Stimulated activated CD8-positive, alpha-beta memory T cell treated with anti-CD3 and anti-CD28 coated beads, Interleukin-2, amount 100 ng/mL, for 48 hours (primary cell): ENCODE results near the gene EXOC3L1.

Source experiments
- DNase-seq, 2 donors: peaks; one replicate each; pipeline ENCODE4 v3.0.0-alpha.2; 2020; ENCODE audit warnings: low read depth in 2 of 2

EXOC3L1 gene

DNA sequence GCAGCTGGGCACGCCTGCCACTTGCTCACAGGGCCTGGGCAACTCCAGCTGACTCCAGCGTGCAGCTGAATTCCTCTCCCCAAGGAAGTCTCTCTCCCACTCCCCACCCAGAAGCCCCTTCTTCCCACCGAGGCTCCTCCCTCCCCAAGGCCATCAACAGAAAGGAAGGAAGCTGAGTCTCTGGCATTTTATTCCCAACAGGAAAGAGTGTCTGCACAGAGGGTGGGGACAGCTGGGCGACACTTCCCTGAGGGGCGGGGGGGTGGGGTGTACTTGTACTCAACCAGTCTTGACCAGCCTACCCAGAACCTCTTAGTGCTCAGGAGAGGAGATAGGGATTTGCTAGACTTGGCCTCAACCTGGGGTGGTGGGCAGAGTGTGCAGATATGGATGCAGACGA, at the start of gene EXOC3L1:
Gene EXOC3L1 (minus strand): TSS at position 96 of the 400 bp plus-strand sequence. CDS start 460 bp downstream, outside the sequence.
- DNase-seq: no peak

DNA sequence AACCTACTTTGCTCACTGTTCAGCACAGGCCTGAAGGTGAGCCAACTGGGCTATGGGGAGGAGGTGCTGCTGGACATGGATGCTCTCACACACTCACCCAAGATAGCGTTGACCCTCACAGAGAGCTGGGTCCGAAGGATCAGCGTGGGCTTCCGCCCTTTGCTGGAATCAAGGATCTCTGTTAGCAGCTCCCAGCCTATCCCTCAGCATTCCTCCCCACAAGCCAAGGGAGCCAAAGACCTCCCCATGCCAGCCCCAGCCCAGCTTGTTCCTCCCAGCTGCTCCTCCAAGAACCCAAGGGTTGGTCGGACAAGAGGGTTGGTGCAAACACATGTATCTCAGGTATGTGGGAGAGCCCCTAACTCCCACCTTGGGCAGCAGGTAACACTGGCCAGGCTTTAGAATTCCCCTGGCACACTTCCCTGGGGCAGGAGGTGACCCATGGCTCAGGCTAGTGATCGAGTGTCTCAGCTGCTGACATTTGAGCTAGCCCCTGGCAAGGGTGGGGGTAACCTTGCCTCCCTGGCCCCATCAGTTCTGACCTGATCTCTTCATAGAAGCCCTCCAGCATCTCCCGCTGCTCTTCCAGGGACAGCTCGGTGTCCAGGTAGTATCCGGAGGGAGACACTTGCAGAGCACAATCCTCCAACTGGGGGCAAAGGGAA, 49.0 kb upstream of the EXOC3L1 start:
- DNase-seq: no peak

DNA sequence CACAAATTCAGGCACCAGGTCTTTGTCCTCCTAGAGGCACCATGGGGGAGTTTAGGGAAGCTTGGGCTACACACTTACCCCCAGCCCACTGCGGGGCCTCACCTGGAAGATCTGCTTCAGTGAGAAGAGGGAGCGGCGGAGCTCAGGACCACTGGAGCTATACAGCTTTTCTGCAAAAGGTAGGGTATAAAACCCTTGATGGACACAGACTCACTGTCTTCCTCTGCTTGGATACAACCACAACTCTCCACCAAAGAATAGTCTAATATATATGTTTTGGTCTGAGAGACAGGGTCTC, 48.3 kb upstream of the EXOC3L1 start:
- no peak for DNase-seq

DNA sequence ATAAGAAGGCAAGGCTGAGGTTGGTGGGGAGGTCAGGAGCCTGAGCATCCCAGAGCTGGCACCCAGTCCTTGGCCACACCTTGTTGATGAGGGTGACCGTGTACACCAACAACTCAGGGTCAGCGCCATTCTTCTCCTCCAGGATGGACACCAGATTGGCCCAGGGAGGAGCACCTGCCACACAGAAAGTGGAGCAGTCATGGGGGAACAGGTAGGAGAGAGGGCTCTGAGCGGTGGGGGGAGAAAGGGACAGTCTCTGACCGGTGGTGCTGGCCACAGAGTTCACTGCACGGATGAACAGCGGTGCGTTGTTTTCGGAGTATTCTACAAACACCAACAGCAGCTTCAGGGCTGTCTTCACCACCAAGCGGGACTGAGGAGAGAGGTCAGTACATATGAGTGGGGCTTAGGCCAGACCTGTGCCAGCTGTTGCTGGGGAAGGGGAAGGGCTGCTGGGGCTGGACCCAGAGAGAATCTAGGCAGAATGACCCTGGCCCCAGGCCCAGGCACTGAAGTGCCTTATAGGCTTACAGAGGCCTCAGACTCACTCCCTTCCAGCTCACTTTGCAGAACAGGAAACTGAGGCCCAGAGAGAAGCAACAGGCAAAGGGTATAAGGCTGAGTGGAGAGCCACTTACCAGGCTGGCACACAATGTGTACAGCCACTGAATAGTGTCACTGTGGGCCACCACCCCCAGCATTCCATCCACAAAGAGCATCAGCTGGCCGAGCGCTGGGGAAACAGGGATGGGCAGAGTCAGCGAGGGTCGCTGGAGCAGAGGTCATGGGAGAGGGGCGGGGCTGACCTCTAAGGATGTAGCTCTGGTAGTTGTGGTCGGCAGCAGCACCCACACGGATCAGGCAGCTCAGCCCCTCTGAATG, 47.7 kb upstream of the EXOC3L1 start:
- DNase-seq: no peak

DNA sequence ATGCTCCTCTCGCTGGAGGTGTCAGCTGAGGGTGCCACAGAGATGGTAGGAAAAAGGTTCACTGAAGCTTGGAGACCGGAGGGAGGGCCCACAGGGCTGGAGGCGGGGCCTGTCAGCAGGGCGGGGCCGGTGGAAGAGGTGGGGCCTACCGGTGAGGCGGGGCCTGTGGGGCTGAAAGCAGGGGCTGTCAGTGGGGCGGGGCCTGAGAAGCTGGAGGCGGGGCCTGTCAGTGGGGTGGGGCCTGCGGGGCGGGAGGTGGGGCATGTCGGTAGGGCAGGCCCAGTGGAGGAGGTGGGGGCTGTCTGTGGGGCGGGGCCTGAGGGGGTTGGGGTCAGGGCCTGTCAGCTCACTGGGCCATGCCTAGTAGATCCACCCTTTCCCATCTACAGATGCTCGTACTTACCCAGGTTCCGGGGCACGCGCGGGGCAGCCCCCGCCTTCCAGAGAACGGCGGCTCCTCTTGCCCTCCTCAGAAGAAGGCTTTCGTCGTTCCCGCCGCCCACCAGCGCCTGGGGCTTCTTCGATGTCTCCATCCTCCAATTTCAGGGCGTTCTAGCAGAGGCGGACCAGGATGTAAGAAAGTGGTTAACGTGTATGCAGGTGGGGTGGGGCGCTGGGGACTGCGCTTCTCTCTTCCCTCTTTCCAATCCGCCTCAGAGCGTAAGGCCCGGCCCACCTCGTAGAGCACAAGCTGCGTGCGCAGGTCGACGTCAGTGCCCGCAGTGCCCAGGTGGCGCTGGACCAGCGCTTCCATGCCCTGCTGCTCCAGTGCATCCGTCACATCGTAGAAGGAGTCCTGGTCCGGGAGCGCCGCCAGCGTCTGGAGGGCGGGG, 46.8 kb upstream of the EXOC3L1 start:
- peak; percentile 78 to 86 for DNase-seq

DNA sequence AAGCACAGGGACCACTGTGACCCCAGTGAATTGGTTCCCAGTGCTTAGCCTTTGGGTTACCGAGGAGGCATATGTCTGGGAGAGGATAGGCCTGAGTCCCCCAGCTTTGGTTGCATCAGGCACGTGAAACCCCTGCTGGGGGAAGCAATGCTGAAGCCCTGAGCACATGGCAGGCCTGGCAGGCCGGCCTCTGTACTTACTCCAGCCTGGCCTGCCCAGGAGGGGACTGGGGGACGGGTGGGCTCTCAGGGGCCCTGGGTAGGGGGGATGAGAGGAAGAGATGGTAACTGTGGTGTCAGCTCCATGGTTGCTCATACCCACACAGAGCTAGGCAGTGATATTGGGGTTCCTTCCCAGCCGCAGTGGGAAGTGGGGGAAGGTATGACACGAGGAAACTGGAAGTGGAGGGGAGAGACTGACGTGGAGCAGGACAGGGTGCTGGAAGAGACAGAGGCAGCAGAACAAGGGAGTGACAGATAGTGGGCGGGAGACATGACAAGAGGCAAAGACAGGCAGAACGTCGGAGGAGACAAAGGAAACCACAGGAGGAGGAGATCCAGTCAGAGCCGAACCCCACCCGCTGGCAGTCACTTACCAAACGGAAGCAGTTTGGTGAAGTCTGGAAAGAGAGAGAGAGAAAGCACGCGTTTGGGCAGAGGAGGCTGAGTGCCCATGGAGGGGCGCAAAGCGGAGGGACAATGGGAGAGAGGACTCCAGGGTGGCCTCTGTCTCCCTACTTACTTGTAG, 46.1 kb upstream of the EXOC3L1 start:
- DNase-seq: no peak

DNA sequence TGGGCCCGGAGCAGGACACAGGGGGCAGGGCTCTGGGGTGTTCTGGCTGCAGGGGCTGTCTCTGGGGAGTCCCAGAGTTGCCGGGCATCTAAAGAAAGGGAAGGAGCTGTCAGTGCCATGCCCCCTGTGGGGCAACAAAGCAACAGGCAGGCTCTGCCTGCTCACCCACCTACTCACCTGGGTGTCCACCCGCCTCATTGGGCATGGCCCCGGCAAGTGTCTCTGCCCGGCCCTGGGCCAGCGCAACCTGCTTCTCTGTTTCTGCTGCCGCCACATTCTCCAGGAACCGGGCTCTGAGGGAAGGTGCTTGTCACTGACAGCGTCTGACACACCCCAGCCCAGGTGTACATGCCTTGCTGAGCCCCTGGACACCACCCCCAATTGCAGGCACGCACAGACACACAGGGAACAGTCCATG, 44.3 kb upstream of the EXOC3L1 start:
- no peak for DNase-seq

GRCh38 chr16:67233596-67233995, 43.7 kb upstream of the EXOC3L1 start:
- no peak for DNase-seq

GRCh38 chr16:67230809-67231660, 41.1 kb upstream of the EXOC3L1 start:
- no peak for DNase-seq

DNA sequence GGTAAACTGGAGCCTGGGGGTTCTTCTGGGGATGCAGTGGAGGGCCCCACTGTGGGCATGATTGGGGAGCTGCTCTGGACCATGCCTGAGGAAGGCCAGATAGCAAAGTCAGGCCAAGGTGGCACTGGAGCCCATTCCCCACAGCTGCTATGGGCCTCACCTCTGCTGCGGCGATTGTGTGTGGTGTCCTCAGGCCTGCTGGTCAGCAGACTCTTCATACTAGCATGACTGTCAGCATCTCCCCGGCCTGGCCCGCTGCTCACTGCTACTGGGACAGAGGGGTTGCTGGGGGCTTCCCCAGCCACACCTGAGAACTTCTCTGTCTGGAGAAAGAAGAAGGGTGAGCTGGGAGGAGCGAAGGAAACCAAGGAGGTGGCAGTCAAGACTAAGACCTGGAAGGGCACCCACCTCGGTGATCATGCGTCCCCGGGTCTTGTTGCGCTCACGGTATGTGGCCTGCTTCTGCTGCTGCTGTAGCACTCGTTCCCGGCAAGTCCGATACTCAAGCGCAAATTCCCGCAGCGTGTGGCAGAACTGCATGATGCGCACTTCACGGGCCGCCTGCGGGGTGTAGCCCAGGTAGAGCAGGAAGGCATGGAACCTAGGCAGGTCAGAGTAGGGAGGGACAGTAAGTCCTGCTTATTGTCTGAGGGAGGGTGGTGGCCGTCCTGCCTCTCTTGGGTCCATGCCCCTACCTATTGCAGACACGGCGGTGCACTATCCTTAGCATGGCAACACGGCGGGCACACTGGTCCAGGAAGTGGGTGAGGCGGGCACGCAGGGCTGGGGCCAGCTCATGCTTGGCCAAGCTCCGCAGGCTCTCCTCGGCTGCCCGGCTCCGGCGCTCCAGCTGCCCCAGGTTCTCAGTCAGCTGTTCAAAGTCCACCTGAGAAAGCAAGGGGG, 40.2 kb upstream of the EXOC3L1 start:
- DNase-seq: no peak

GRCh38 chr16:67228905-67229304, 39.0 kb upstream of the EXOC3L1 start:
- no peak for DNase-seq

GRCh38 chr16:67228034-67228785, 38.3 kb upstream of the EXOC3L1 start:
- no peak for DNase-seq

- no peak for DNase-seq
Observed at GRCh38 chr16:67227567-67227921, 37.6 kb upstream of the EXOC3L1 start.

- peak; percentile 98 to 99 for DNase-seq
Observed at GRCh38 chr16:67226804-67227566, 37.0 kb upstream of the EXOC3L1 start, which contains the start of gene TMEM208. TMEM208 (plus strand) TSS chr16:67227130; CDS start chr16:67227219, 89 bp downstream.

- DNase-seq: no peak
Observed at GRCh38 chr16:67226295-67226803, 36.4 kb upstream of the EXOC3L1 start.

DNA sequence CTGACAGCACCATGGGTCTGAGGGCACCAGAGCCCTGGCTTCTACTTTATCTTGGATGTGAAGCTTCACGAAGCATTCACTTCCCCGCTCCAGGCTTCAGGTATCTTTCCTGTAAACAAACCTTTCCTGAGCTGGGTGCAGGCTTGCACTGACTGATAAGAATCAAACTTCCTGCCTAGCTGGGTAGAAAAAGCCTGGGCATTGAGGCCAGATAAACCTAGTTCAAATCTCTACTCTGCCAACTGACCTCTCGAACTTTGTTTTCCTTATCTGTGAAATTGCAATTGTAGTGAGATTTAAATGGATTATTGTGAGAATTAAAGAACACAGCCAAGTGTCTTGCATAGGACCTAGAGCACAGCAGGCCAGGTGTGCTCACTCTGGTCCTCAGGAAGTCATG, 34.1 kb upstream of the EXOC3L1 start:
- no peak for DNase-seq

DNA sequence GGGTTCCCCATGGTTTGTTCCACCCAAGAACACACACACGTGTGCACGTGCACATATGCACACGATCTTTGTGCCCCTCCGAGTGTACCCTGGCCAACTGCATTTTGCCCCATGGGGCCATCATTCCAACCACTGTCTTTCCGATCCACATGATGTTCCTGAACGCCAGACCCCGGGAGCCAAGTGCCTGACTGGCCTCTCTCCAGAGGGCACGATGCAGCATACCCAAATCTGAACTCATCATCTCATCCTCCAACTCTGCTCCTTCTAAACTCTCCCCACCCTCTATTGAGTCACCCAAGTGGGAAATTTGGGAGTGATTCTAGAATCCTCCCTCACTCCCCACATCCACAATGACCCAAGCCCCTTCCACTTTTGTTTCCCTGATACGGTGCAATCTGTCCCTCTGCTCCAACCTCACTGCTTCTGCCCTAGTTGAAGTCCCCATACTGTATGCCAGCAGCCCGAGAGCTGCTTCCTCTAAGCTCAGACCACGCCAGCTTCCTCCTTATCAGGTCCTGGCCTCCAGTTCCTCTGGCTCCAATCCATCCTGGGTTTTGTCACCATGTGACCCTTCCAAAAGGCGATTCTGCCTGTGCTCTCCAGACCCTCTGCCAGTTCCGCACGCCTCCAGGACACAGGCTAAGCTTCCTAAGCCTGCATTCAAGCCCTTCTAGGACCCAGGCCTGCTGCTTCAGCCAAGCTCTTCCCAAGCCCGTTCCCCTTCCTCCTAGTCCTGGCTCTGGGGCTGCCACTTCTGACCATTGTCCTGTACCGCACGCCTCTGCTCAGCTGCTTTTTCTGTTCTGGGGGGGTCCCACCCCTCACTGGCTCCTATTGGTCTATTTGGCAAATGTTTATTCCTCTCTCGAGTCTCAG, 26.9 kb upstream of the EXOC3L1 start:
- DNase-seq: no peak
